ENCODE results near the gene MED27.
"Not testable (repeated sequence)": the region's sequence is repeated elsewhere in the genome, so short reads cannot be mapped to it uniquely, and the experiment has no call there.

The MED27 gene

DNA sequence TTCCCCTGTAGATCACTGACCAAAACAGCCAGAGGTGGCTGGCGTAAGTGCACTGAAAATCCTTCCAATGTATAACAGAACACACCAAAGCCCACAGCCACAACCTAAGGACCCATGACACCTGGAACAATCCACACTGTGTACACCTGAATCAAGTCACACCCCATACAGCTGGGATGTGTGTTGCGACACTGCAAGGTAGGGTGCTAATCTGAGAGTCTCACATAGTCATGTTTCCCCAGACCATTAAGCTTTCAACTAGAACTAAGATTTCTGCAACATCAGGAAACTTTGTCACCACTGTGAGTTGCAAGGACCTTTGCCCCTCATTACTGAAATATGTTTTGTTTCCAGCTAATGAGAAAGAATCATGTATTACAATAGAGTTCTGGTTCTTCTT lies 59.4 kb downstream of the MED27 start:
- no peak for DNase-seq (ENCODE audit: low read depth in 2 of 2)

DNA sequence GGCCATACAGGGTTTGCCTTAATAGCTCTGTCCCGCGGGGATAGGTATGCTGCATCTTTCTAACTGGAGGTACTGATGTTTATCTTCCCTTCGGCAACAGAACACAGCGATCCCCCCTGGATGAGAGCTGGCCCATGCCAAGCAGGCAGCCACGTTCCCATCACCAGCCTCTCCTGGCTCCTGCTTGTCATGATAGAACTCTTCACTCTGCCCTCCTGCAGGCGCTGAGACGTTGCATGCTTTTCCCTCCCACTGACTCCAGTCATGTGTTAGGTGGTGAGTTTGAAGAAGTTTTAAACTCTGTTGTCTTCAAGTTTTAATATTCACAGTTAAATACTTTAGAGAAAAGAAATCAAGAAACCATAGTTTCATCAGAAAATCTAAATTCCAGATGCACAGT lies 60.0 kb downstream of the MED27 start:
- DNase-seq (ENCODE audit: low read depth in 2 of 2): no peak

DNA sequence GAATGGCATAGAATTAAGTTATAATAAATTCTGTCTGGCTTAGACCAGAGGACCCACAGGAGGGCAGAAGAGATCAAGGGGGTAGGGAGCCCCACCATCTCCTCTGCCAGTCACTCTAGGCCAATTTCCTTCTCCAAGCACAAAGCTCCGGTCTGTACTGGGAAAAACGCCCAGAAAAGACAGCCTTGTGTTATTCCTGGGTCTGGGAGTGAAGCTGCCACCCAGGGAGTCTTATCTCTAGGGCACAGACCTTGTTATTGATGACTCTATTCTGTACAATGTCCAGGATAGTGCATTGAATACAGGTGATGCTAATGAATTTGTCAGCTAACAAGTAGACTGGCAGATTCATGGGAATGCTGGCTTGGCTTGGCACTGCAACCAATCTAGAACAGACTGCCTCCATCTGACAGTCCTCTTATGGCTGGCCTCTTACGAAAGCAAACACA lies 60.7 kb downstream of the MED27 start:
- DNase-seq (ENCODE audit: low read depth in 2 of 2): no peak

DNA sequence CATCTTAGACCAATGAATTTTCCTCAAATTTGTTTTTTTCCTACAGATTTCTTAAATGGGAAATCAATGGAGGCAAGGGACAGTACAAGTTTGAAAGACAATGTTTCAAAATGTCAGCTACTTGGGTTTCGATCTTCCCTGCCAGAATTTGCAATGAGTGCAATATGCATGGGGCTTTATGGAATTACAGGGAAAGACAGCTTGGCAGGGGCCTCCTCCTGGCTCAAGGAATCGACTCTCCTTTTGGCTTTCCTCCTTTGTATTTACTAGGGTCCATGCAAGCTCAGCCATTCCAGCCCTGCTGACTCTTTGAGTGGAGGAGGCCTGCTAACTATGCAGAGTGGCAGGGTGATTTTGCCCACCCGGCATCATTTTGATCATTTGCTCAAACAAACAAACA lies 63.2 kb downstream of the MED27 start:
- no peak for DNase-seq (ENCODE audit: low read depth in 2 of 2)

DNA sequence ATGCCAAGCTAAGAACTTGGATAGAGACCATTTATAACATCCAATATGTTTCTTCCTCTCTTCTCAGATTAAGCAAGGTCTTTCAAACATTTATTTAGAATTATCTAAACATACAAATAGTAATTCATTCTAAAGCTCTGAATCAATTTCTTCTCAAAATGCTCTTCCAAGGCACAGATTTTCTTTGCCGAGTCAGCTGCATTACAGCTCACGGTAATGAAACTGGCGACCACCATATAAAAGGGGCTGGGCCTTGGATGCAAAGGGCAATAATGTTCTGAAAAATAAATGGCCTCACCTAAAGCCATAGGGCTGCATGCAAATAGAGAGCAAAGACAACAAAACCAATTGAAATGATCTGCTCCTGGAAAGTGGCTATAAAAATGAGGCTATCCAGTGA lies 63.8 kb downstream of the MED27 start:
- no peak for DNase-seq (ENCODE audit: low read depth in 2 of 2)

DNA sequence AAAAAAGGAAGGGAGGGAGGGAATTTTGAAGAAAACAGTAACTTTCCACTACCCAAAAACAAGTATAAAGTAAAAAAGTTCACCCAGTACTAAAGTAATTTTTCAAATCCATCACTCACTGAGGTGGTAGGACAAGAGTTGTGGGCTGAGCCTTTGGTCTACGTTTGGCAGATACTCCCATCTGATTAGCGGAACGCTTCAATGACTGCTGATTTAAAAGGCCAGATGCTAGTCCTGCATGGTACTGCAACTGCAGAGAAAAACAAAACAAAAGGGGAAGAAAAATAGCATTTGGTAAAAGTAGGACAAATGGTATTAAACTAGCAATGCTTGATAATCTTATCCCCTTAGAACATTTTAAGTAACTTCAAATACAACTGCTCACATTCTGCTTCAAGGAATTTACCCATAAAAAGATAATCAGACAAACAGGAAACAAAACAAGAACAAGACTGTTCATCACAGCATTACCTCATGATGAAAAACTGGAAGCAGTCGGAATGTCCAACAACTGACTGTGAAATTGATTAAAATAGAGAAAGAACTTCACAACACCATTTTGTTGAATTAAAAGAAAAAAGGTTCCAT lies 65.4 kb downstream of the MED27 start:
- no peak for DNase-seq (ENCODE audit: low read depth in 2 of 2)

DNA sequence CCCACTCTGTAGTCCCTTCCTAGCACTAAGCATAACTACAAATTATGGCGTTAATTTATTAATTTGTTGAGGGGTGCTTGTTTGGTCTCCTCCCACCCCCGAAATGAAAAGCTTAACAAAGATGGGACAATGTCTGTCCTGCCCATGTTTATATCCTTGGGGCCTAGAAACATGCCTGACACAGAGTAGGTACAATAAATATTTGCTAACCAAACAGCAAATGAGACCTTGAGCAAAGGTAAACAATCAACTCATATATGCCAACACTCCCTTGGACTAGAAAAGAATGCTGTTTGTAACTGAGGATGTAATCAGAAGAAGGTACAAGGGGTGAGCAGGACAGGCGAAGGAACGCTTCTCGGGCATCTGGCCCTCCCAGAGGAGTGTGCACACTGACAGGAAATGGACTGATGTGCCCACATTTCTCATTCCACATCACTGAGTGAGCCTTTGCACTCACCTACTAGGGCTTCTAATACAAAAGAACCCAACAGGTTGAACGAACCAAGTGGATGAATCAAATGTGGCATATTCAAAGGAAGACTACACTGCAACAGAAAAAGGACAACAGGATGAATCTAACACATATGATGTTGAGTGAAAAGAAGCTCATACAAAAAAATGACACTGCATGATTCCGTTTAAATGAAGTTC lies 66.8 kb downstream of the MED27 start:
- DNase-seq (ENCODE audit: low read depth in 2 of 2): no peak

DNA sequence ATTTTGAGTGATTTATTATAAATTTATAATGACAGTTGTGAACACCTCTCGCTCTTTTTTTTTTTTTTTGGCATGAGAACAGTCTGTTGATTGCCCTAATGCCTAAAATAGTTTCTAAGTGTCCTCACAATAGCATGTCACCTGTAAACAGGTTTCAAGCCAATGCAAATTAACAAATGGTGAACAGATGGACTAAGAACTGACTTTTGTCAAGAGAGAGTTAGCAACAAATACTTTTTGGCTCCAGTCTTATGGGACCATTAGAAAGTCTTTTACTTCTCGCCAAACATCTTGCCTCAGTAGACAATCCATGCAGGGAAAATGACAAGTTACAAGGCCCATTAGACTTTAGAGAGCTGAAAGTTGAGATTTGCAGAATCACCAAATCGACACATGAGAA lies 67.8 kb downstream of the MED27 start:
- DNase-seq (ENCODE audit: low read depth in 2 of 2): no peak

DNA sequence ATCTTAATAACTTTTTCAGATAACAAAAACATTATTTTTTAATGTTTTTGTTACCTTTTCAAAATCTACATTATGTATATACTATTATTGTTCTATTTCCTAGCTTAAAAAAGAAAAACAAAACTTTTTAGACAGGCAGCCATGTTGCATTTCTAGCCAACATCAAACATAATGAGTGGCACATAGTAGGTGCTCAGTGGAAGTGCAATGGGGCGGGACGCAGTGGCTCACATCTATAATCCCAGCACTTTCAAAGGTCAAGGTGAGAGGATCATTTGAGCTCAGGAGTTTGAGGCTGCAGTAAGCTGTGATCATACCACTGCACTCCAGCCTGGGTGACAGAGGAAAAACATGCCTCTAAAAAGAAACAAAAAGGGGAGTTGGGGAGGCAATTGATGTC lies 68.4 kb downstream of the MED27 start:
- no peak for DNase-seq (ENCODE audit: low read depth in 2 of 2)

DNA sequence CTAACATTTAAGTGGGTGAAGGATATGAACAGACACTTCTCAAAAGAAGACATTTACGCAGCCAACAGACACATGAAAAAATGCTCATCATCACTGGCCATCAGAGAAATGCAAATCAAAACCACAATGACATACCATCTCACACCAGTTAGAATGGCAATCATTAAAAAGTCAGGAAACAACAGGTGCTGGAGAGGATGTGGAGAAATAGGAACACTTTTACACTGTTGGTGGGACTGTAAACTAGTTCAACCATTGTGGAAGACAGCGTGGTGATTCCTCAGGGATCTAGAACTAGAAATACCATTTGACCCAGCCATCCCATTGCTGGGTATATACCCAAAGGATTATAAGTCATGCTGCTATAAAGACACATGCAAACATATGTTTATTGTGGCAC lies 69.5 kb downstream of the MED27 start:
- not testable (repeated sequence) for DNase-seq (ENCODE audit: low read depth in 2 of 2)

DNA sequence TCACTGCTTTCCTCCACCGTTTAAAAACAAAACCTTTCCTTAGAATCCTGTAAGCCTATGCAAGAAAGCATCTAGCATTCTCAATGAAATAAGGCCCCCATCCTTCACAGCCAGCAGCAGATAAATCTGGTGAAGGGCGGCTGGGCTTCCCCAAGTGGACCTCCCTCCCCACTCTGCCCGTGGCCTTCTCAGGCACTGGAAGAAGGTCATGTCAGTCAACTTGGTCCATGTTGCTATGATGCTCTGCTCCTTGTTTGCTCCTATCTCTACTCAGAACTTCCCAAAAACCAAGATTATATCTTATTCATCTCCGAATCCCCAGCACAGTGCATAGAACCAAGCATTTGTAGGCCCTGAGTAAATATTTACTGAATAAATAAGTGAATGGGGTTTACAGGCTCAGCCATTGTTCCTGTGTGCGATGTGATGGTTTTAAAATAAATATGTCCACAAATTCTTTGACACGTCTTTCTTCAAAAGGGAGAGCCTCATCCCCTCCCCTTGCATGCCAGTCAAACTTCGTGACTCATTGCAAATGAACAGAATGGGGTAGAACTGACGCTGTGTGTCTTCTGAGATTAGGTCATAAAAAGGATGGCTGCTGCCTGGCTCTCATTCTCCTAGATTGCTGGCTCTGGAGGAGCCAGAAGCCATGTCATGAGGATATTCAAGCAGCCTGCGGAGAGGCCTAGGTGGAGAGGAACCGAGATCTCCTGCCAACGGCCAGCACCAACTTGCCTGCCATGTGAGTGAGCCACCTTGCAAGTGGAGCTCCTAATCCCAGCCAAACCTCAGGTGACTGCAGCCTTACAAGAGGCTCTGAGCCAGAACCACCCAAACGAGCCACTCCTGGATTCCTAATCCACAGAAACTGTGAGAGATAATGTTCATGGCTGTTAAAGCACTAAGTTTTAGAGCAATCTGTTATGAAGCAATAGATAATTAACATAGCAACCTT lies 70.5 kb downstream of the MED27 start:
- DNase-seq (ENCODE audit: low read depth in 2 of 2): no peak

DNA sequence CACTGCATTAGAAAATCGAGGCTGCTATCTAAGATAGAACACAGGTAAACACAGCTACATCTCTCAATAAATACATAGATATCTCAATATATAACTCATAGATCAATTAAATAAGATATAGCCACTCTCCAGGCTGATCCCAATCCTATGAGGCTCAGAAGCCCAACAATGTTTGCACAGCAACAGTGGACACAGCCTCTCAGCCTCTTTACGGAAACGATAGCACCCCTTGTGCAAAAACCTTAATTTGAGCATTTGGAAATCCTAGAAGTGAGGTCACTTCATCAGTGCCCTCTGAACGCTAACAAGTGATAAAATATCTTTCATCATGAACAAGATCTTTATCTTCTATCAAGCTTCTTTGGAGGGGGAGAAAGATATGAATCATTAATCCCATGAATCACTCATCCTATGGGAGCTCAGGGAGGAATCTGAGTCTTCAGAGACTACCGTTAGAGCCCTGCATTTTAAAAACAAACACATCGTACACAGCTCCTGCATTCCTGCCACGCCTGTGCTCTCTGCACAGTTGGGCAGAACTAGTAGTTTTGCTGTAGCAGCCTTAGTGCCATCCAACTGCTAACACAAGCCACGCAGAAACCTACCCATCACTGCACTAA lies 71.4 kb downstream of the MED27 start:
- no peak for DNase-seq (ENCODE audit: low read depth in 2 of 2)

DNA sequence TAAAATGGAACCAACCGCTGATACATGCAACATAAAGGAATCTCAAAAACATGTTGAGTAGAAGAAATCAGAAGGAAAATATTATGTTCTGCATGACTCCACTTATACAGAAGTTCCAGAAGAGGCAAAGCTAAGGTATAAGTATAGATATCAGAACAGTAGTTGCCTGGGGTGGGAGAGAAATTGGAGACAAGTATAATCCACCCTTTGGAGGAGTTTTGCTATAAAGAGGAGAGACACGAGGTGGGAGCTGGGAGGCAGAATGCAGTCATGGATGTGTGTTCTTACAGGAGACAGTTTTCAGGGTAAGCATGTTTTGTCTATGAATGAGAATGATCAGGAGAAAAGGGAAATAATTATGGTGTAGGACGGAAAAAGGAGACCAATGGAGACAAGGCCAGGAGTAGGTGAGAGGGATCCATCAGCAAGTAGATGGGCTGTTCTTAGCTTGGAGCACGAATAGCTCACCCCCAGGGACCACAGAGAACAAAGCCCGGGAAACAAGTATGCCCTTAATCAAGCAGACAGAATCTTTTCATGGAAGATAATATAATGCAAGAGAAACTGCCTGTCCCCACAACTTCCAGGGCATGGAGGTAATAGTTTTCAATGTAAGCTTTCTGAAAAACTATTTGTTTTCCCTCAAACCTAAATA lies 72.2 kb downstream of the MED27 start:
- DNase-seq (ENCODE audit: low read depth in 2 of 2): no peak

DNA sequence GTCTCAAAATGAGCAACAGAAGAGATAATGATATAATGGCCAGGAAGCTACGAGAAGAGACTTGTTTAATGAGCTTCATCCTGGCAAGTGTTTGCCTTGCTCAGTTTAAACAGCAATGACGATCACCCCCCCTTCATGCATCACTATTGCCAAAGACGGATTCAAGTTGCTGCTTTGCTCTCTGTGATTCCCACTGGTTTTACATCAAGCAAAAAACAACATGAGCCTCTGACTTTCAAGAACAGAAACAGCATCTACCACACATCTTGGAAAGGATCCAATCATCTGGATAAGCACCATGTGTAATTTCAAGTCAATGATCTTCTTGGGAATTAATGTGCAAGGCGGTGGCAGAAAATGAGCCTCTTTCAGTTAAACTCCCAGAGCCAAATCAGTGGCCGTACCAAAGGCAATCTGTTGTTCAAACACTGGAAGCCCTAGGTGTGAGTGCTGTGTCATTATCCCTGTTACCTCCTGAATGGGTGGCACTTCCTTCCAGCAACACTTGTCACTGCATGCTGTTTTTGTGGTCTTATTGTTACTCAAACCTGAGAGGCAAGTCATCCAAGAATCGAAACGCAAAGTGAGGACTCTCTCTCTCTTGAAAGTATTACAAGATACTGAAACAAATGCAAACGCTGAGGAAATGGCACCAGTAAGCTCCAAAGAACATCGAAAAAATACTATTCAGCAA lies 72.8 kb downstream of the MED27 start:
- DNase-seq (ENCODE audit: low read depth in 2 of 2): peak; percentile 44 to 54

DNA sequence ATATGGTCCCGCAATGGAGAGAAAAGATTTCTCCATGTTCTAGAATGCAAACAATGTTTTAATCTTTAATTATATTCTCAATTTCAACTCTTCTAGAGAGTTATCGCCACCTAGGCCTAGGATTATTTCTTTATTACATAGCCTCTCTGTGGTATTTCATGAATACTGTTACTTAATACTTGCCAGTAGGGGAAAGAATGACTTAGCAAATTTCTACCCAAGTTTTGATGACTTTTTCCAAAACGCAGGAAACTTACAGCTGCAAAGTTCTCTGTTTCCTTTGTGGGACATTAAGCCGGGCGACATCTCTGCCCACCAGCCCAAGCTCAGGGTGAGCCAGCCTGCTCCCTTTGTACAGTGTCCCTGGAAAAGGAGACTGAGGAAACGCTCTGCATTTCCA lies 73.8 kb downstream of the MED27 start:
- no peak for DNase-seq (ENCODE audit: low read depth in 2 of 2)

DNA sequence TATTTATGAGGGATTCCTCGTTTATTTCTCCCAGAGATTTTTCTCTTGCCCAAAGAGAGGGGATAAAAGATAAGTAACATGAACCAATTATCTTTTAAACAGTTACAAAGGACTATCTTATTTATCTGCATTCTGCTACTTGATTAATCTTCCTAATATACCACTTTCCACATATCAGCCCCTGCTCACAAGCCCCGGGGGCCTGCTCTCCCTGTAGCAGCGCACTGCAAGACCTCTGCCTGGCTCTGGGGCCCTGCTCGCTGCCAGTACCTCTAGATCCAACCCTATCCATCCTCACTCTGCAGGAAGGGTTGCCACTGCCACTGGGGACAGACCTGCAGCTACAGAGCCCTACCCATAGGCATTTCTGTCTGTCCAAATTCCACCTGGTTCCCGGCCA lies 75.3 kb downstream of the MED27 start:
- no peak for DNase-seq (ENCODE audit: low read depth in 2 of 2)

DNA sequence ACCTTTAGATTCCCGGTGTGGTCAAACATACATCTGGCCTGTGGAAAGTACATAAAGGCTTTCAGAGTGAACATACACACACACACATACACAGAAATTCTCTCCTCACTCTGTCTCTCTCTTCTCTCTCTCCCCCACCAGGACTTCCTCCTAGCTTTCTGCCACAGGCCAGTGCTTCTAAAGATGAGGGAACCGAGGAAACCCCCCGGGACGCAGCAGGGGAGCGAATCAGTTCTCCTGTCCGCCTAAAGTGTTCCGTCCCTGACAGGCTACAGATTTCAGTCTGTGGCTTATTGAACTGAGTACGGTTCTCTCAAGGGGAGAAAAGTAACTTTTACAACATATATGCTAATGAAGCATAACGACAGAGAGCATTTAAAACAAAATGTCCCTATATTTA lies 75.8 kb downstream of the MED27 start:
- DNase-seq (ENCODE audit: low read depth in 2 of 2): no peak

DNA sequence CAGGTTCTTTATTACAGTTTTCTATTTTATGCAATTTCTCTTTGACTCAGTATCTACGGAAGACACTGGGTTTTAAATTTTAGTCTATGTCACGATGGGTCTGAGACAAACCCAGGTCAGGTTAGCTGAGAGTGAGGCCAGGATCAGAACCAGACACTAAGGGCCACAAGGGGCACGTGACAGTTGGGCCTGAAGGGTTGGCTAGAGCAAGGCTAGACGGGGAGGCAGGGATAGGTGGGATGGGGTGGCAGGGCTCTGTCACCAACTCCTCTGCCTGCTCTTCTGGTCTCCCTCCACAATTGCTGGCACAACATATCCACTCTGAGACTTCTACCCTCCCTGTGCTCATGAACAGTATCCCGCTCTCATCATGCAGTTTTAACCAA lies 76.4 kb downstream of the MED27 start:
- DNase-seq (ENCODE audit: low read depth in 2 of 2): no peak

DNA sequence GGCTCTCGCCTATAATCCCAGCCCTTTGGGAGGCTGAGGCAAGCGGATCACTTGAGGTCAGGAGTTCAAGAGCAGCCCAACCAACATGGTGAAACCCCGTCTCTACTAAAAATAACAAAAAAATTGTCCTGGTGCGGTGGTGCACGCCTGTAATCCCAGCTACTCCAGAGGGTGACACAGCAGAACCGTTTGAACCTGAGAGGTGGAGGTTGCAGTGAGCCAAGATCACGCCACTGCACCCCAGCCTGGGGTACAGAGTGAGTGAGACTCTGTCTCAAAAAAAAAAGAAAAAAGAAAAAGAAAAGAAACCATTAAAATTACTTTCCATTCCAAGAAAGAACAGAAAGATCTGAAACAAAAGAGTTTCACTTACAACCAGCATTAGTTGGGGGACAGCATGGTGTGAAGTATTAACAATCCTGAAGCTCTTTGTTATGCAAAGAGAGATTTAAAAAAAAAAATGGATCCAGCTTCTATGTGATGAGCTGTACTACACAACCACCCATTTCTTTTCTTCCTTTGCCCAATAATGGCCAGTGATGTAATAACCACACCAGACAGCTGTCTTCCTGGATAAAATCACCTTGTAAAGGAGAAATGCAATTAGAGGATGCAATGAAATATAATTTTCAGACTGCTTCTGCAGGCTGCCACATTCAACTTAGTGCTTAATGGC lies 76.9 kb downstream of the MED27 start:
- no peak for DNase-seq (ENCODE audit: low read depth in 2 of 2)

DNA sequence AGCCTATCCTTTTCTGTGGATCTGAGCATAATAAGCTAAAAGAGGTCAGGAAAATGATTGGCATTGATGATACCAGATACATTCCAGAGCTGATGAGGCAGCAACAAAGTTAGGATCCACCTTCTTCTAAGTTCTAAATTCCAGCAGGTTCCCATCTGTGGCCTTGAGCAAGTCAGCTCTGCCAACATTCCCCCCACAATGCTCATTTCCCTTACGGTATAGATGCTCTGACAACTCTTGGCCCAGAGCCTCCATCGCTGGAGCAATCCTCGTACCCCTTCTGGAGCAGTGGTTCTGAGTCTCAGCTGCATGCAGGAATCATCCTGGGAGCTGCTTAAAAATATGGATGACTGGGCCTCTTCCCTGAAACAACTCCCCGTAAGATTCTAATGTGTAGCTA lies 78.1 kb downstream of the MED27 start:
- DNase-seq (ENCODE audit: low read depth in 2 of 2): no peak

DNA sequence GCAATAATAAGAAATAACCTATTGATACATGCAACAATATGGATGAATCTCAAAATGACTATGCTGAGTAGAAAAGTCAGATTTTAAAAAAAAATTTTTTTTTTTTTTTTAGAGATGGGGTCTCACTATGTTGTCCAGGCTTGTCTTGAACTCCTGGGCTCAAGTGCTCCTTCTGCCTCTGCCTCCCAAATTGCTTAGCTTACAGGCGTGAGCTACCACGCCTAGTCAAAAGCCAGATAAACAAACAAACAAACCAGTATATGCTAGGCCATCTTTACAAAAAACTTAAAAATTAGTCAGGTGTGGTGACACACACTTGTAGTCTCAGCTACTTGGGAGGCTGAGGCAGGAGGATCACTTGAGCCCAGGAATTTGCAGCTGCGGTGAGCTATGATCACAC lies 79.0 kb downstream of the MED27 start:
- no peak for DNase-seq (ENCODE audit: low read depth in 2 of 2)
